ENCODE measurements around the gene PKD2.

- TF ChIP-seq CTCF (IDR thresholded peaks at IDR 0.05) = no peak
- no peak for TF ChIP-seq MEF2A (IDR thresholded peaks at IDR 0.05; ENCODE audit: borderline replicate concordance, low read depth)
- no peak for TF ChIP-seq MAX (IDR thresholded peaks at IDR 0.05; ENCODE audit: low read depth)
- no peak for TF ChIP-seq TEAD4 (IDR thresholded peaks at IDR 0.05; ENCODE audit: borderline replicate concordance, insufficient read depth)
- no peak for TF ChIP-seq SMC3 (IDR thresholded peaks at IDR 0.05; ENCODE audit: low read depth, low read length)
Observed at GRCh38 chr4:88075336-88075735, 67.9 kb downstream of the PKD2 start.

All from SK-N-SH (cell line).